Epithelial cell of prostate (primary cell): ENCODE data around the gene MAP2.

ENCODE experiments used
- DNase-seq: peaks from one replicate; pipeline ENCODE4 v3.0.0-alpha.2; 2011; ENCODE audit warnings: low read depth, low spot score
- H3K27ac ChIP-seq: fragments of 450-650 bp; 2 replicates; pipeline ENCODE4 v1.5.1; 2017; ENCODE audit warnings: mild to moderate bottlenecking

Gene MAP2

GRCh38 chr2:209424199-209424701 is 403 bp downstream of the MAP2 start:
- H3K27ac ChIP-seq = peak overlapping the region; percentile 82
- no peak for DNase-seq

GRCh38 chr2:209424781-209425470 is 1.1 kb downstream of the MAP2 start:
- H3K27ac ChIP-seq = peak overlapping the region; percentile 82
- no peak for DNase-seq

GRCh38 chr2:209425471-209426071 is 1.7 kb downstream of the MAP2 start:
- peak overlapping the region; percentile 82 for H3K27ac ChIP-seq
- DNase-seq = peak; percentile 41

- H3K27ac ChIP-seq = peak overlapping the region; percentile 82
- peak; percentile 92 for DNase-seq
Measured at GRCh38 chr2:209426432-209426831, 2.6 kb downstream of the MAP2 start.

GRCh38 chr2:209431701-209432100 is 7.9 kb downstream of the MAP2 start:
- peak overlapping the region; percentile 93 for H3K27ac ChIP-seq
- peak; percentile 86 for DNase-seq

GRCh38 chr2:209441541-209441940 is 17.7 kb downstream of the MAP2 start:
- no peak for DNase-seq
- H3K27ac ChIP-seq = no peak overlapping the region

GRCh38 chr2:209442939-209443338 is 19.1 kb downstream of the MAP2 start:
- H3K27ac ChIP-seq = no peak overlapping the region
- DNase-seq = no peak

- no peak for DNase-seq
- H3K27ac ChIP-seq = no peak overlapping the region
Measured at GRCh38 chr2:209445485-209445884, 21.6 kb downstream of the MAP2 start.

GRCh38 chr2:209451209-209451834 is 27.5 kb downstream of the MAP2 start:
- no peak for DNase-seq
- H3K27ac ChIP-seq = no peak overlapping the region

GRCh38 chr2:209456489-209456888 is 32.6 kb downstream of the MAP2 start:
- no peak overlapping the region for H3K27ac ChIP-seq
- DNase-seq = no peak

GRCh38 chr2:209458008-209458979 is 34.4 kb downstream of the MAP2 start:
- DNase-seq = no peak
- no peak overlapping the region for H3K27ac ChIP-seq

GRCh38 chr2:209459359-209459758 is 35.5 kb downstream of the MAP2 start:
- peak overlapping the region; percentile 64 for H3K27ac ChIP-seq
- no peak for DNase-seq

GRCh38 chr2:209460151-209460761 is 36.4 kb downstream of the MAP2 start:
- peak overlapping the region; percentile 64 for H3K27ac ChIP-seq
- DNase-seq = peak; percentile 34

- H3K27ac ChIP-seq = no peak overlapping the region
Measured at GRCh38 chr2:209463226-209463625, 39.4 kb downstream of the MAP2 start.

GRCh38 chr2:209463835-209464234 is 40.0 kb downstream of the MAP2 start:
- no peak overlapping the region for H3K27ac ChIP-seq
- no peak for DNase-seq

More at GRCh38 chr2:209463226-209463625, 39.4 kb downstream of the MAP2 start:
- DNase-seq = no peak

- no peak overlapping the region for H3K27ac ChIP-seq
- DNase-seq = no peak
Measured at GRCh38 chr2:209468846-209469245, 45.0 kb downstream of the MAP2 start.

- H3K27ac ChIP-seq = no peak overlapping the region
- no peak for DNase-seq
Measured at GRCh38 chr2:209469481-209469880, 45.6 kb downstream of the MAP2 start.

GRCh38 chr2:209470466-209470865 is 46.6 kb downstream of the MAP2 start:
- DNase-seq = no peak
- peak overlapping the region; percentile 79 for H3K27ac ChIP-seq

GRCh38 chr2:209471037-209471436 is 47.2 kb downstream of the MAP2 start:
- no peak for DNase-seq
- peak overlapping the region; percentile 79 for H3K27ac ChIP-seq
